T-helper 1 cell treated with Interleukin-12 subunit alpha and Interleukin-12 subunit beta and Interleukin-4 antibody, amounts not matched to agents 30 ng/mL and 1 ng/mL, for 36 hours (primary cell): ENCODE data around the gene JAM3. TPM values are rescaled to one million over a fixed set of nuclear protein-coding genes. Genes with fewer than 3 reads are reported as not detected.

ENCODE experiments used
- intact Hi-C: fragments of 100-400 bp; cut with micrococcal nuclease; formaldehyde crosslinking; loops from one replicate; pipeline ENCODE4 v1.15.1; 2024
- total RNA-seq: library from RNA; stranded (reverse); gene quantifications from 2 replicates; pipeline ENCODE4 v1.2.3, GENCODE V29; 2022

Gene JAM3
- total RNA-seq, 1 donor from 2014 or later, result 2.7 TPM

- intact Hi-C loops, result no loop called here
Observed at GRCh38 chr11:134142536-134142935, 73.7 kb downstream of the JAM3 start.

- intact Hi-C loops, result no loop called here
Observed at GRCh38 chr11:134143801-134144200, 74.9 kb downstream of the JAM3 start.

- intact Hi-C loops, result no loop called here
Observed at GRCh38 chr11:134144744-134145143, 75.9 kb downstream of the JAM3 start.

- intact Hi-C loops, result no loop called here
Observed at GRCh38 chr11:134145715-134146114, 76.8 kb downstream of the JAM3 start.

GRCh38 chr11:134146598-134146997 lies 77.7 kb downstream of the JAM3 start:
- intact Hi-C loops, result no loop called here

GRCh38 chr11:134149371-134149770 lies 80.5 kb downstream of the JAM3 start:
- intact Hi-C loops, result no loop called here

GRCh38 chr11:134150195-134150903 lies 81.5 kb downstream of the JAM3 start:
- intact Hi-C loops, result no loop called here

- intact Hi-C loops, result no loop called here
Observed at GRCh38 chr11:134151083-134151747, 82.3 kb downstream of the JAM3 start.

- intact Hi-C loops, result no loop called here
Observed at GRCh38 chr11:134152696-134153095, 83.8 kb downstream of the JAM3 start.

GRCh38 chr11:134153147-134153905 lies 84.5 kb downstream of the JAM3 start:
- intact Hi-C loops, result no loop called here

GRCh38 chr11:134154441-134154840 lies 85.6 kb downstream of the JAM3 start:
- intact Hi-C loops, result no loop called here

- intact Hi-C loops, result no loop called here
Observed at GRCh38 chr11:134155456-134155855, 86.6 kb downstream of the JAM3 start.

GRCh38 chr11:134155946-134156865 lies 87.3 kb downstream of the JAM3 start:
- intact Hi-C loops, result no loop called here

GRCh38 chr11:134157451-134157850 lies 88.6 kb downstream of the JAM3 start:
- intact Hi-C loops, result no loop called here

- intact Hi-C loops, result no loop called here
Observed at GRCh38 chr11:134158023-134158422, 89.2 kb downstream of the JAM3 start.

GRCh38 chr11:134159652-134160051 lies 90.8 kb downstream of the JAM3 start:
- intact Hi-C loops, result no loop called here

GRCh38 chr11:134164490-134165370 lies 95.9 kb downstream of the JAM3 start:
- intact Hi-C loops, result no loop called here

- intact Hi-C loops, result no loop called here
Observed at GRCh38 chr11:134170177-134170918, 101.5 kb downstream of the JAM3 start.

- intact Hi-C loops, result no loop called here
Observed at GRCh38 chr11:134170919-134171281, 102.0 kb downstream of the JAM3 start.

- intact Hi-C loops, result no loop called here
Observed at GRCh38 chr11:134171951-134172350, 103.1 kb downstream of the JAM3 start.
